GM12878 (cell line): ENCODE measurements around the gene SELENOH. TPM values are rescaled to one million over a fixed set of nuclear protein-coding genes. Genes with fewer than 3 reads are reported as not detected.

Experiments
- CHD4 ChIP-seq: fragments of 200-600 bp; sonication (generic); IDR thresholded peaks from 2 replicates; pipeline ENCODE4 v1.6.1; 2016; ENCODE audit warnings: mild to moderate bottlenecking
- E4F1 ChIP-seq: fragments of 450-650 bp; IDR thresholded peaks from 2 replicates; pipeline ENCODE4 v1.6.1; 2018; ENCODE audit warnings: borderline replicate concordance, mild to moderate bottlenecking; ENCODE audit not compliant: partially characterized antibody
- EED ChIP-seq: sonication (generic); IDR thresholded peaks from 2 replicates; pipeline ENCODE4 v1.6.1; 2016; ENCODE audit warnings: antibody characterized with exemption, low read depth
- EGR1 ChIP-seq, 2 experiments: IDR thresholded peaks; 1 replicate in 1 of 2; 2 replicates in 1 of 2; pipeline ENCODE4 v1.6.1; 2011 to 2012; ENCODE audit warnings: low read depth in 2 of 2, low read length in 2 of 2, borderline replicate concordance in 1 of 2, mild to moderate bottlenecking in 1 of 2, moderate library complexity in 1 of 2
- ELK1 ChIP-seq: IDR thresholded peaks from 2 replicates; pipeline ENCODE4 v1.6.1; 2012; ENCODE audit warnings: low read depth, low read length, improper control_type of control experiment
- EZH2 ChIP-seq: IDR thresholded peaks from 2 replicates; pipeline ENCODE4 v1.6.1; 2012; ENCODE audit warnings: low read depth, mild to moderate bottlenecking, control low read depth, inconsistent platforms, low read length, borderline replicate concordance; ENCODE audit not compliant: control insufficient read depth
- HCFC1 ChIP-seq: fragments of 150-350 bp; IDR thresholded peaks from 2 replicates; pipeline ENCODE4 v1.6.1; 2014; ENCODE audit warnings: low read length
- HDGF ChIP-seq: fragments of 450-650 bp; IDR thresholded peaks from 2 replicates; pipeline ENCODE4 v1.6.1; 2016; ENCODE audit warnings: antibody characterized with exemption
- KDM1A ChIP-seq: fragments of 200-600 bp; sonication (generic); IDR thresholded peaks from 2 replicates; pipeline ENCODE4 v1.6.1; 2016; ENCODE audit warnings: borderline replicate concordance
- MTA3 ChIP-seq: IDR thresholded peaks from 2 replicates; pipeline ENCODE4 v1.6.1; 2012; ENCODE audit warnings: low read length, inconsistent platforms, borderline replicate concordance
- PAX5 ChIP-seq: IDR thresholded peaks from 2 replicates; pipeline ENCODE4 v1.6.1; 2011; ENCODE audit warnings: low read depth, low read length, borderline replicate concordance
- SMARCA5 ChIP-seq: fragments of 450-650 bp; IDR thresholded peaks from 2 replicates; pipeline ENCODE4 v1.6.1; 2017; ENCODE audit warnings: mild to moderate bottlenecking
- SPI1 ChIP-seq: IDR thresholded peaks from 2 replicates; pipeline ENCODE4 v1.6.1; 2011; ENCODE audit warnings: low read depth, mild to moderate bottlenecking, low read length, moderate library complexity, borderline replicate concordance; ENCODE audit not compliant: insufficient read depth
- SREBF2 ChIP-seq: IDR thresholded peaks from 2 replicates; pipeline ENCODE4 v1.6.1; 2012; ENCODE audit warnings: mild to moderate bottlenecking, low read length
- TCF12 ChIP-seq: IDR thresholded peaks from 2 replicates; pipeline ENCODE4 v1.6.1; 2011; ENCODE audit warnings: low read depth, mild to moderate bottlenecking, low read length
- TCF3 ChIP-seq: IDR thresholded peaks from 2 replicates; pipeline ENCODE4 v1.6.1; 2012; ENCODE audit warnings: low read depth, mild to moderate bottlenecking, low read length, borderline replicate concordance; ENCODE audit not compliant: insufficient read depth
- polyA plus RNA-seq, 11 experiments: library from polyadenylated mRNA; depleted of rRNA in 4 of 11; unstranded in 6 of 11; stranded (reverse) in 5 of 11; fragments of >200 nt; fragmentation: Nextera tagmentation in 4 of 11; fragmentation: Illumina TruSeq in 1 of 11; extraction: Ambion mirVana in 4 of 11; extraction: Trizol in 1 of 11; gene quantifications; 1 replicate in 1 of 11; 2 replicates in 10 of 11; pipeline versions ENCODE4 v1.2.1 to v1.2.3, GENCODE V29; 2011 to 2016; ENCODE audit warnings: inconsistent platforms in 2 of 11, missing spikeins in 2 of 11, low read depth in 1 of 11
- total RNA-seq, 4 experiments: library from RNA; depleted of rRNA in 3 of 4; stranded (reverse); fragments of >200 nt in 3 of 4; fragmentation: Illumina TruSeq in 1 of 4; extraction: Trizol in 1 of 4; gene quantifications; 2 replicates each; pipeline versions ENCODE4 v1.2.1 to v1.2.3, GENCODE V29; 2013 to 2021
- TF ChIP-seq, protein P1 (sequence below): fragments of 150-350 bp; IDR thresholded peaks from 2 replicates; pipeline ENCODE4 v1.6.1; 2016; ENCODE audit warnings: low read depth, low read length
- TF ChIP-seq, protein P2 (sequence below): IDR thresholded peaks from 2 replicates; pipeline ENCODE4 v1.6.1; 2012; ENCODE audit warnings: low read length, inconsistent platforms

SELENOH gene
- total and polyA plus RNA-seq, 10 of the 15 experiments (the other 5 are each of a cell fraction or from before 2014, with no cell fraction given): 20.3 to 458 (median 200) TPM

GRCh38 chr11:57761301-57762234, 20.3 kb downstream of the SELENOH start, which contains the start of gene CTNND1 (continued):
- TF ChIP-seq, protein P1, sequence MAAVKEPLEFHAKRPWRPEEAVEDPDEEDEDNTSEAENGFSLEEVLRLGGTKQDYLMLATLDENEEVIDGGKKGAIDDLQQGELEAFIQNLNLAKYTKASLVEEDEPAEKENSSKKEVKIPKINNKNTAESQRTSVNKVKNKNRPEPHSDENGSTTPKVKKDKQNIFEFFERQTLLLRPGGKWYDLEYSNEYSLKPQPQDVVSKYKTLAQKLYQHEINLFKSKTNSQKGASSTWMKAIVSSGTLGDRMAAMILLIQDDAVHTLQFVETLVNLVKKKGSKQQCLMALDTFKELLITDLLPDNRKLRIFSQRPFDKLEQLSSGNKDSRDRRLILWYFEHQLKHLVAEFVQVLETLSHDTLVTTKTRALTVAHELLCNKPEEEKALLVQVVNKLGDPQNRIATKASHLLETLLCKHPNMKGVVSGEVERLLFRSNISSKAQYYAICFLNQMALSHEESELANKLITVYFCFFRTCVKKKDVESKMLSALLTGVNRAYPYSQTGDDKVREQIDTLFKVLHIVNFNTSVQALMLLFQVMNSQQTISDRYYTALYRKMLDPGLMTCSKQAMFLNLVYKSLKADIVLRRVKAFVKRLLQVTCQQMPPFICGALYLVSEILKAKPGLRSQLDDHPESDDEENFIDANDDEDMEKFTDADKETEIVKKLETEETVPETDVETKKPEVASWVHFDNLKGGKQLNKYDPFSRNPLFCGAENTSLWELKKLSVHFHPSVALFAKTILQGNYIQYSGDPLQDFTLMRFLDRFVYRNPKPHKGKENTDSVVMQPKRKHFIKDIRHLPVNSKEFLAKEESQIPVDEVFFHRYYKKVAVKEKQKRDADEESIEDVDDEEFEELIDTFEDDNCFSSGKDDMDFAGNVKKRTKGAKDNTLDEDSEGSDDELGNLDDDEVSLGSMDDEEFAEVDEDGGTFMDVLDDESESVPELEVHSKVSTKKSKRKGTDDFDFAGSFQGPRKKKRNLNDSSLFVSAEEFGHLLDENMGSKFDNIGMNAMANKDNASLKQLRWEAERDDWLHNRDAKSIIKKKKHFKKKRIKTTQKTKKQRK: no peak
- TF ChIP-seq SPI1: no peak
- no peak for TF ChIP-seq EZH2
- no peak for TF ChIP-seq SREBF2
- no peak for TF ChIP-seq EGR1 (IDR thresholded peaks at IDR 0.05; ENCODE audit: borderline replicate concordance in 1 of 2, low read depth in 2 of 2, low read length in 2 of 2)
- no peak for TF ChIP-seq PAX5
- no peak for TF ChIP-seq CHD4
- TF ChIP-seq HCFC1: no peak
- TF ChIP-seq HDGF: no peak
- TF ChIP-seq, protein P2, sequence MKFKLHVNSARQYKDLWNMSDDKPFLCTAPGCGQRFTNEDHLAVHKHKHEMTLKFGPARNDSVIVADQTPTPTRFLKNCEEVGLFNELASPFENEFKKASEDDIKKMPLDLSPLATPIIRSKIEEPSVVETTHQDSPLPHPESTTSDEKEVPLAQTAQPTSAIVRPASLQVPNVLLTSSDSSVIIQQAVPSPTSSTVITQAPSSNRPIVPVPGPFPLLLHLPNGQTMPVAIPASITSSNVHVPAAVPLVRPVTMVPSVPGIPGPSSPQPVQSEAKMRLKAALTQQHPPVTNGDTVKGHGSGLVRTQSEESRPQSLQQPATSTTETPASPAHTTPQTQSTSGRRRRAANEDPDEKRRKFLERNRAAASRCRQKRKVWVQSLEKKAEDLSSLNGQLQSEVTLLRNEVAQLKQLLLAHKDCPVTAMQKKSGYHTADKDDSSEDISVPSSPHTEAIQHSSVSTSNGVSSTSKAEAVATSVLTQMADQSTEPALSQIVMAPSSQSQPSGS: peak; percentile 85
- TF ChIP-seq E4F1: no peak
- no peak for TF ChIP-seq TCF3
- TF ChIP-seq TCF12: no peak
- TF ChIP-seq EED: peak; percentile 87
- no peak for TF ChIP-seq SMARCA5
- no peak for TF ChIP-seq ELK1
- TF ChIP-seq KDM1A: no peak
- no peak for TF ChIP-seq MTA3
